Ovary (tissue), 3 donors: ENCODE measurements around the gene BANP.

Source experiments
- CTCF ChIP-seq, 3 donors: fragments of 450-650 bp in 2 of 3; fragments of 200-600 bp in 1 of 3; IDR thresholded peaks; one replicate each; pipeline versions ENCODE4 v1.5.1 to v1.8.0; 2016 to 2022; ENCODE audit warnings: antibody characterized with exemption in 3 of 3, mild to moderate bottlenecking in 1 of 3
- EP300 ChIP-seq: sonication (generic); formaldehyde crosslinking; IDR thresholded peaks from one replicate; pipeline ENCODE4 v1.6.1; 2017; ENCODE audit warnings: antibody characterized with exemption
- POLR2A ChIP-seq: fragments of 450-650 bp; IDR thresholded peaks from one replicate; pipeline ENCODE4 v1.6.1; 2017; ENCODE audit warnings: antibody characterized with exemption, mild to moderate bottlenecking, moderate library complexity
- donor health status: DM: no; HTN: no; CAD: no.

GRCh38 chr16:87955302-87956097, 4.3 kb downstream of the BANP start:
- TF ChIP-seq EP300 (no peak), CTCF (IDR thresholded peaks at IDR 0.05) (no peak), POLR2A (no peak)
